HepG2 (cell line): ENCODE results near the gene IFNL2. TPM values are rescaled to one million over a fixed set of nuclear protein-coding genes. Genes with fewer than 3 reads are reported as not detected.

Source experiments
- ATAC-seq: fragments of 200-7000 bp; cut with Tn5 transposase; 3 replicates; pipeline ENCODE4 v1.9.1; 2020; ENCODE audit warnings: mild to moderate bottlenecking, moderate library complexity
- BruUV-seq: library from RNA; stranded (reverse); fragments of 400-500 nt; replicated peaks from 2 replicates; lab custom pipeline; 2021; lab: Mats Ljungman, UMichigan
- CTCF ChIA-PET: fragments of 300-600 bp; formaldehyde crosslinking; extraction: SDS; loops from one replicate; lab custom pipeline; 2021; ENCODE audit warnings: low total read pairs, inconsistent platforms, low intra/inter-chr PET ratio; lab: Yijun Ruan, JAX
- POLR2A ChIA-PET: fragments of 350-600 bp; sonication (Branson Sonifier 250); formaldehyde crosslinking; loops from one replicate; lab custom pipeline; 2020; ENCODE audit warnings: antibody characterized with exemption, inconsistent platforms; lab: Yijun Ruan, JAX
- DNase-seq: peaks from one replicate; pipeline ENCODE4 v3.0.0-alpha.2; 2015; ENCODE audit warnings: low spot score
- FAIRE-seq: peaks from 3 replicates; lab custom pipeline; 2011; peaks lifted over from hg19 to GRCh38; lab: Jason Lieb, UNC
- H2AFZ ChIP-seq: one replicate; pipeline ENCODE4 v1.6.1; 2011; ENCODE audit warnings: low read length, inconsistent platforms
- H3K27ac ChIP-seq: fragments of 300-600 bp; 3 replicates; pipeline ENCODE4 v1.8.0; 2011; ENCODE audit warnings: mixed run types, mild to moderate bottlenecking, mixed read lengths, low read length, inconsistent platforms; ENCODE audit not compliant: insufficient read depth; ENCODE audit errors: extremely low read length
- H3K27me3 ChIP-seq, 2 experiments: fragments of 200-600 bp in 1 of 2; 2 replicates in 1 of 2; 3 replicates in 1 of 2; pipeline versions ENCODE4 v1.6.0 to v1.8.0; 2011; ENCODE audit warnings: low read length in 2 of 2, mild to moderate bottlenecking in 2 of 2, moderate library complexity in 2 of 2, inconsistent platforms in 1 of 2; ENCODE audit not compliant: insufficient read depth in 2 of 2, control insufficient read depth in 1 of 2
- H3K36me3 ChIP-seq, 2 experiments: fragments of 200-600 bp in 1 of 2; replicated peaks in 1 of 2; 2 replicates in 1 of 2; 3 replicates in 1 of 2; pipeline versions ENCODE4 v1.5.1 to v1.8.0; 2011; ENCODE audit warnings: low read length in 2 of 2, inconsistent platforms in 1 of 2; ENCODE audit not compliant: insufficient read depth in 2 of 2, control insufficient read depth in 1 of 2
- H3K4me1 ChIP-seq: 2 replicates; pipeline ENCODE4 v1.5.1; 2012; ENCODE audit warnings: low read length, inconsistent platforms; ENCODE audit not compliant: insufficient read depth
- H3K4me2 ChIP-seq: 2 replicates; pipeline ENCODE4 v1.6.0; 2011; ENCODE audit warnings: low read depth, low read length, inconsistent platforms
- H3K4me3 ChIP-seq, 3 experiments: fragments of 200-600 bp in 1 of 3; sonication (generic), shearing (Covaris generic) in 1 of 3; replicated peaks in 1 of 3; 2 replicates each; pipeline ENCODE4 v1.5.1; 2011 to 2016; ENCODE audit warnings: low read length in 3 of 3, inconsistent platforms in 2 of 3, low read depth in 2 of 3, mild to moderate bottlenecking in 2 of 3, control low read depth in 1 of 3, mixed read lengths in 1 of 3; ENCODE audit not compliant: insufficient read depth in 1 of 3
- H3K79me2 ChIP-seq: one replicate; pipeline ENCODE4 v1.6.1; 2011; ENCODE audit warnings: low read length, inconsistent platforms; ENCODE audit not compliant: insufficient read depth
- H3K9ac ChIP-seq: 2 replicates; pipeline ENCODE4 v1.6.0; 2011; ENCODE audit warnings: mild to moderate bottlenecking, low read depth, low read length, inconsistent platforms; ENCODE audit not compliant: insufficient read depth
- H3K9me3 ChIP-seq: 2 replicates; pipeline ENCODE4 v1.5.1; 2012; ENCODE audit warnings: mild to moderate bottlenecking, low read length
- H4K20me1 ChIP-seq: 2 replicates; pipeline ENCODE4 v1.6.0; 2011; ENCODE audit warnings: inconsistent platforms, mild to moderate bottlenecking, low read length, moderate library complexity; ENCODE audit not compliant: insufficient read depth
- AGO1 ChIP-seq: fragments of 200-400 bp; formaldehyde crosslinking; IDR thresholded peaks from 2 replicates; pipeline ENCODE4 v1.6.1; 2017; ENCODE audit warnings: mild to moderate bottlenecking, low read depth, low read length, moderate library complexity; ENCODE audit not compliant: poor library complexity, severe bottlenecking
- CTCF ChIP-seq: sonication (generic); formaldehyde crosslinking; IDR thresholded peaks from 2 replicates; pipeline ENCODE4 v1.5.0; 2020; ENCODE audit warnings: mild to moderate bottlenecking, missing genetic modification reagents, moderate library complexity
- MAX ChIP-seq: IDR thresholded peaks from 2 replicates; pipeline ENCODE4 v1.6.1; 2012; ENCODE audit warnings: inconsistent platforms
- MXD1 ChIP-seq: sonication (generic); formaldehyde crosslinking; IDR thresholded peaks from 2 replicates; pipeline ENCODE4 v1.4.0; 2020; ENCODE audit warnings: mild to moderate bottlenecking, missing genetic modification reagents
- NRL ChIP-seq: sonication (generic); formaldehyde crosslinking; IDR thresholded peaks from 2 replicates; pipeline ENCODE4 v1.5.0; 2020; ENCODE audit warnings: missing genetic modification reagents, mild to moderate bottlenecking, moderate library complexity, borderline replicate concordance
- PLSCR1 ChIP-seq: sonication (generic); formaldehyde crosslinking; IDR thresholded peaks from 2 replicates; pipeline ENCODE4 v1.5.0; 2020; ENCODE audit warnings: missing genetic modification reagents, mild to moderate bottlenecking, borderline replicate concordance
- PPARG ChIP-seq: conservative IDR thresholded peaks from 2 replicates; pipeline ENCODE4 v1.6.1; 2016; ENCODE audit warnings: missing biosample characterization, missing genetic modification reagents
- ZBTB10 ChIP-seq: sonication (generic); formaldehyde crosslinking; IDR thresholded peaks from 2 replicates; pipeline ENCODE4 v1.4.0; 2020; ENCODE audit warnings: missing genetic modification reagents, borderline replicate concordance
- ZNF18 ChIP-seq: sonication (generic); formaldehyde crosslinking; IDR thresholded peaks from 2 replicates; pipeline ENCODE4 v1.8.0; 2022; ENCODE audit warnings: mild to moderate bottlenecking, missing genetic modification reagents; ENCODE audit not compliant: insufficient replicate concordance
- ZNF687 ChIP-seq: sonication (generic); formaldehyde crosslinking; IDR thresholded peaks from 2 replicates; pipeline ENCODE4 v1.5.1; 2020; ENCODE audit warnings: mild to moderate bottlenecking, missing genetic modification reagents, moderate library complexity
- WGBS: methylation state at CpG from one replicate; pipeline ENCODE4 v1.1.6; 2017; ENCODE audit warnings: low lambda C conversion rate; 5-methylcytosine and 5-hydroxymethylcytosine counted together
- in situ Hi-C: cut with HindIII; loops from 2 replicates; pipeline ENCODE4 v1.10.0; 2017; ENCODE audit warnings: low pct_unique_long_range_greater_than_20kb; ENCODE audit not compliant: extremely low pct_ligation_motif_present
- intact Hi-C: fragments of 100-400 bp; cut with micrococcal nuclease; formaldehyde crosslinking; loops from one replicate; pipeline ENCODE4 v1.10.0; 2022; ENCODE audit not compliant: unreplicated experiment
- polyA plus RNA-seq, 8 experiments: library from polyadenylated mRNA; depleted of rRNA in 3 of 8; stranded (reverse) in 7 of 8; unstranded in 1 of 8; fragments of >200 nt; fragmentation: Illumina TruSeq in 4 of 8; extraction: Trizol in 4 of 8; gene quantifications; 2 replicates each; pipeline versions ENCODE4 v1.2.1 to v1.2.3, GENCODE V29; 2011 to 2016; ENCODE audit warnings: low read depth in 4 of 8, missing spikeins in 1 of 8, mixed read lengths in 1 of 8; ENCODE audit not compliant: insufficient read depth in 1 of 8
- total RNA-seq, 5 experiments: library from RNA; depleted of rRNA; stranded (reverse); fragments of >200 nt; fragmentation: Illumina TruSeq; extraction: Trizol; gene quantifications; 2 replicates each; pipeline ENCODE4 v1.2.3, GENCODE V29; 2016; ENCODE audit warnings: low read depth in 1 of 5

Gene IFNL2
- total and polyA plus RNA-seq, 2 of the 13 experiments (the other 11 are each of a cell fraction or from before 2014, with no cell fraction given), result not detected

GRCh38 chr19:39263912-39264305 lies 4.3 kb upstream of the IFNL2 start:
- ChIA-PET POLR2A (no interaction called here), CTCF (no interaction called here)
- in situ Hi-C loops (no loop called here), intact Hi-C loops (no loop called here)
- no peaks in the 10 kb centered on the region for H3K36me3 ChIP-seq
- DNase-seq (no peak), FAIRE-seq (no peak), ATAC-seq (peak; percentile 81)
- peaks cover 0 to 14% of the 10 kb centered on the region in 2 experiments; a peak in 3 of 5 replicates for H3K27me3 ChIP-seq
- H3K79me2 ChIP-seq, result no peaks in the 10 kb centered on the region
- H2AFZ ChIP-seq, result no peak overlapping the region
- no peak overlapping the region for H3K27ac ChIP-seq
- no TSS peak for BruUV-seq
- WGBS, result 4% methylated on average over 3 of the region's 17 CpGs
- no peak overlapping the region for H3K4me3 ChIP-seq
- H3K4me1 ChIP-seq, result 0 out of 2 replicates have a peak, but pooled peaks cover 4% of the 10 kb centered on the region
- no peaks in the 10 kb centered on the region for H4K20me1 ChIP-seq
- no peaks in the 10 kb centered on the region for H3K9me3 ChIP-seq
- no peak overlapping the region for H3K4me2 ChIP-seq
- no peak overlapping the region for H3K9ac ChIP-seq
- peak; percentile 42; the same call in 1 of the 2 replicates for TF ChIP-seq NRL (CRISPR knock-in tag)
- peak; percentile 53; the same call in 1 of the 2 replicates for TF ChIP-seq CTCF (CRISPR knock-in tag)
- TF ChIP-seq ZBTB10 (CRISPR knock-in tag), result no peak
- peak; percentile 21; the same call in 1 of the 2 replicates for TF ChIP-seq MAX
- 0 out of 2 replicates have a peak, but pooled peaks have one; percentile 34 for TF ChIP-seq MXD1
- TF ChIP-seq PPARG (CRISPR knock-in tag), result no peak
- no peak for TF ChIP-seq AGO1
- TF ChIP-seq PLSCR1, result no peak
- no peak for TF ChIP-seq ZNF18 (CRISPR knock-in tag)
- TF ChIP-seq ZNF687 (CRISPR knock-in tag), result peak; percentile 40; the same call in 1 of the 2 replicates
